Transverse colon (tissue), 4 donors: Measurements from ENCODE around the gene EDN3.

Experiments
- CTCF ChIP-seq, 5 experiments: fragments of 200-600 bp in 3 of 5; fragments of 450-650 bp in 2 of 5; sonication (generic) in 3 of 5; IDR thresholded peaks; 1 replicate in 2 of 5; 2 replicates in 3 of 5; pipeline ENCODE4 v1.5.1; 2016 to 2017; ENCODE audit warnings: antibody characterized with exemption in 5 of 5, inconsistent platforms in 3 of 5, mild to moderate bottlenecking in 2 of 5, moderate library complexity in 1 of 5
- EP300 ChIP-seq: sonication (generic); formaldehyde crosslinking; IDR thresholded peaks from one replicate; pipeline ENCODE4 v1.6.1; 2017; ENCODE audit warnings: antibody characterized with exemption, low read depth
- POLR2A ChIP-seq: fragments of 450-650 bp; IDR thresholded peaks from one replicate; pipeline ENCODE4 v1.6.1; 2016; ENCODE audit warnings: antibody characterized with exemption, mild to moderate bottlenecking, moderate library complexity
- POLR2AphosphoS5 ChIP-seq, 3 donors: sonication (generic); formaldehyde crosslinking; IDR thresholded peaks; one replicate each; pipeline ENCODE4 v1.6.1; 2016; ENCODE audit warnings: antibody characterized with exemption in 3 of 3

GRCh38 chr20:59356662-59357165 is 56.3 kb downstream of the EDN3 start:
- no peak for TF ChIP-seq CTCF (IDR thresholded peaks at IDR 0.05)
- TF ChIP-seq EP300, result no peak
- TF ChIP-seq POLR2A, result no peak
- no peak for TF ChIP-seq POLR2AphosphoS5 (IDR thresholded peaks at IDR 0.05)
